Activated T-cell treated with anti-CD3 and anti-CD28 coated beads, Interleukin-2, amount 50 U/mL, for 4 hours (primary cell): ENCODE data around the gene ENPP5. TPM values are rescaled to one million over a fixed set of nuclear protein-coding genes. Genes with fewer than 3 reads are reported as not detected.

ENCODE experiments used
- total RNA-seq, 3 donors: library from RNA; stranded (reverse); gene quantifications; one replicate each; pipeline ENCODE4 v1.2.1, GENCODE V29; 2021

Gene ENPP5
- total RNA-seq, 3 donors from 2014 or later, result not detected

Other genes with a start within 250 kb of the ENPP5 start
- gene CLIC5, start 155.1 kb downstream of the ENPP5 start, total RNA-seq, result 1 to 10 TPM; 1.5 to 2.9 (median 1.6) TPM
- 1 to 10 TPM; 7.8 to 9.0 (median 8.5) TPM for gene ENPP4, start 41.0 kb downstream of the ENPP5 start, total RNA-seq